ENCODE results near the gene RFPL3. TPM values are rescaled to one million over a fixed set of nuclear protein-coding genes. Genes with fewer than 3 reads are reported as not detected.
A peak's percentile ranks its signal among the peaks of the same experiment; 100 is the strongest.

RFPL3 gene
- total RNA-seq, 6 donors from 2014 or later, result not detected

DNA sequence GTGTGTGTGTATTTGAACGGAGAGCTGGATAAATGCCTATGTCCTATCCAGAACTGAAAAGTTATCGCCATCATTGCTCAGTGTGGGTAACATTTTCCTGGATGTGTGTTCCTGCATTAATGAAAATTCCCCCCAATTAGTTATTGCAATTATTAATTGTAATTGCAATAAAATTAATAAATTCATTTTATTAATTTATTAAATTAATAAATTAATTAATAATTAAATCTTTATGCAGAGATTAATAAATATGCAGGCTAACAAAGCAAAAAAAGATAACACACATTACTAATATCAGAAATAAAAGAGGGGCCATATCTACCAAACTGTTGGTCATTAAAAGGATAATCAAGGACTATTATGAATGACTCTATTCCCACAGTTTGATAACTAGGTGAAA lies 3.6 kb downstream of the RFPL3 start:
- Histone ChIP-seq H3K27ac (no peak overlapping the region), H3K36me3 (no peaks in the 10 kb centered on the region), H3K9me3 (no peaks in the 10 kb centered on the region), H3K4me1 (no peaks in the 10 kb centered on the region), H3K27me3 (no peaks in the 10 kb centered on the region), H3K4me3 (no peak overlapping the region)
- no peak for DNase-seq
- 85 to 96% methylated on average over 2 of the region's 2 CpGs for WGBS, 2 donors
- TF ChIP-seq EP300 (IDR thresholded peaks at IDR 0.05), result no peak
- TF ChIP-seq POLR2A (IDR thresholded peaks at IDR 0.05), result no peak
- TF ChIP-seq POLR2AphosphoS5 (IDR thresholded peaks at IDR 0.05), result no peak
- TF ChIP-seq, protein P1, sequence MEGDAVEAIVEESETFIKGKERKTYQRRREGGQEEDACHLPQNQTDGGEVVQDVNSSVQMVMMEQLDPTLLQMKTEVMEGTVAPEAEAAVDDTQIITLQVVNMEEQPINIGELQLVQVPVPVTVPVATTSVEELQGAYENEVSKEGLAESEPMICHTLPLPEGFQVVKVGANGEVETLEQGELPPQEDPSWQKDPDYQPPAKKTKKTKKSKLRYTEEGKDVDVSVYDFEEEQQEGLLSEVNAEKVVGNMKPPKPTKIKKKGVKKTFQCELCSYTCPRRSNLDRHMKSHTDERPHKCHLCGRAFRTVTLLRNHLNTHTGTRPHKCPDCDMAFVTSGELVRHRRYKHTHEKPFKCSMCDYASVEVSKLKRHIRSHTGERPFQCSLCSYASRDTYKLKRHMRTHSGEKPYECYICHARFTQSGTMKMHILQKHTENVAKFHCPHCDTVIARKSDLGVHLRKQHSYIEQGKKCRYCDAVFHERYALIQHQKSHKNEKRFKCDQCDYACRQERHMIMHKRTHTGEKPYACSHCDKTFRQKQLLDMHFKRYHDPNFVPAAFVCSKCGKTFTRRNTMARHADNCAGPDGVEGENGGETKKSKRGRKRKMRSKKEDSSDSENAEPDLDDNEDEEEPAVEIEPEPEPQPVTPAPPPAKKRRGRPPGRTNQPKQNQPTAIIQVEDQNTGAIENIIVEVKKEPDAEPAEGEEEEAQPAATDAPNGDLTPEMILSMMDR (IDR thresholded peaks at IDR 0.05), result no peak
- ATAC-seq (ENCODE audit: low FRiP score in 2 of 2), result no peak

GRCh38 chr22:32364210-32364609 lies 6.5 kb downstream of the RFPL3 start:
- Histone ChIP-seq H3K4me3 (no peak overlapping the region), H3K27me3 (no peaks in the 10 kb centered on the region), H3K9me3 (no peaks in the 10 kb centered on the region), H3K36me3 (no peaks in the 10 kb centered on the region), H3K4me1 (no peaks in the 10 kb centered on the region), H3K27ac (no peak overlapping the region)
- ATAC-seq (ENCODE audit: low FRiP score in 2 of 2) (no peak), DNase-seq (no peak)
- 83 to 90% methylated on average over 5 of the region's 5 CpGs for WGBS, 2 donors
- TF ChIP-seq POLR2AphosphoS5 (IDR thresholded peaks at IDR 0.05) (no peak), EP300 (IDR thresholded peaks at IDR 0.05) (no peak), POLR2A (IDR thresholded peaks at IDR 0.05) (no peak)
- TF ChIP-seq, protein P1 (IDR thresholded peaks at IDR 0.05), result no peak

GRCh38 chr22:32375678-32376450 lies 18.2 kb downstream of the RFPL3 start:
- Histone ChIP-seq H3K9me3 (no peaks in the 10 kb centered on the region), H3K4me3 (no peak overlapping the region), H3K36me3 (no peaks in the 10 kb centered on the region), H3K27me3 (no peaks in the 10 kb centered on the region), H3K27ac (no peak overlapping the region), H3K4me1 (no peaks in the 10 kb centered on the region)
- ATAC-seq (ENCODE audit: low FRiP score in 2 of 2), result peak in 1 of 2 donors; percentile 19
- WGBS, 2 donors, result 83 to 86% methylated on average over 6 to 7 of the region's 7 CpGs
- TF ChIP-seq EP300 (IDR thresholded peaks at IDR 0.05), result no peak
- TF ChIP-seq, protein P1 (IDR thresholded peaks at IDR 0.05), result no peak
- no peak for TF ChIP-seq POLR2A (IDR thresholded peaks at IDR 0.05)
- no peak for TF ChIP-seq POLR2AphosphoS5 (IDR thresholded peaks at IDR 0.05)
- no peak for DNase-seq

GRCh38 chr22:32376681-32377080 lies 19.0 kb downstream of the RFPL3 start:
- H3K27ac ChIP-seq, result no peak overlapping the region
- no peak for TF ChIP-seq EP300 (IDR thresholded peaks at IDR 0.05)
- TF ChIP-seq POLR2AphosphoS5 (IDR thresholded peaks at IDR 0.05), result no peak
- TF ChIP-seq, protein P1 (IDR thresholded peaks at IDR 0.05), result no peak
- H3K4me1 ChIP-seq, result no peaks in the 10 kb centered on the region
- no peaks in the 10 kb centered on the region for H3K27me3 ChIP-seq
- no peak for DNase-seq
- H3K9me3 ChIP-seq, result no peaks in the 10 kb centered on the region
- 84 to 87% methylated on average over 4 to 5 of the region's 5 CpGs for WGBS, 2 donors
- peak in 1 of 2 donors; percentile 13 for ATAC-seq (ENCODE audit: low FRiP score in 2 of 2)
- H3K36me3 ChIP-seq, result no peaks in the 10 kb centered on the region
- no peak overlapping the region for H3K4me3 ChIP-seq
